BE2C (cell line): ENCODE measurements around the gene NDUFAF2.

Experiments used
- DNase-seq: peaks from one replicate; pipeline ENCODE4 v3.0.0-alpha.2; 2020
- H3K27me3 ChIP-seq: fragments of 250-450 bp; sonication (Bioruptor Pico); 2 replicates; pipeline ENCODE4 v1.5.1; 2020; ENCODE audit warnings: mild to moderate bottlenecking
- H3K36me3 ChIP-seq: fragments of 250-450 bp; sonication (Bioruptor Pico); 2 replicates; pipeline ENCODE4 v1.5.1; 2020; ENCODE audit warnings: mild to moderate bottlenecking
- H3K4me1 ChIP-seq: fragments of 250-450 bp; sonication (Bioruptor Pico); 2 replicates; pipeline ENCODE4 v1.5.1; 2020
- H3K4me3 ChIP-seq: 2 replicates; pipeline ENCODE4 v1.5.1; 2011; ENCODE audit warnings: low read depth, low read length
- H3K9me3 ChIP-seq: fragments of 250-450 bp; sonication (Bioruptor Pico); 2 replicates; pipeline ENCODE4 v1.5.1; 2020
- CTCF ChIP-seq: IDR thresholded peaks from 2 replicates; pipeline ENCODE4 v1.5.1; 2012; ENCODE audit warnings: mild to moderate bottlenecking, low read depth, low read length

NDUFAF2 gene

DNA sequence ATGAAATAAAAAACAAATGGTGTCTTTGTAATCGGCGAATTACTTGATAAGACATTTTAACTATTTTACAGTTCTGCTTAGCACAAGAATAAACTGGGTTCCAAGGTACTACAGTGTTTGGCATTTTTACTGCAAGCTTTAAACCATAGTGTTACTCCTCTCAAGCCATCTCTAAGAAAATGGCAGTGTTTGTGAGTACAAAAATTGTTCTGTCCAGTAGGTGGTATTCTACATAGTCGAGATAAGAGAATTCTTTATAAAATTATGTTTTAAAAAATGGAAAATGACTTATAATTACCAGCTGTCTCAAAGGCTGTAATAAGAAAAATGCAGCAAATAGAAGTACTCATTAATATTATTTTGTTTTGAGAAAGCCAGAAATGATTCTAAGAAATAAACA, 214.1 kb downstream of the NDUFAF2 start:
- TF ChIP-seq CTCF: no peak
- no peaks in the 10 kb centered on the region for H3K27me3 ChIP-seq
- H3K4me3 ChIP-seq: no peak overlapping the region
- DNase-seq: no peak
- H3K4me1 ChIP-seq: no peaks in the 10 kb centered on the region; the same call in 1 of the 2 replicates
- no peaks in the 10 kb centered on the region for H3K9me3 ChIP-seq
- H3K36me3 ChIP-seq: peaks cover 29% of the 10 kb centered on the region

DNA sequence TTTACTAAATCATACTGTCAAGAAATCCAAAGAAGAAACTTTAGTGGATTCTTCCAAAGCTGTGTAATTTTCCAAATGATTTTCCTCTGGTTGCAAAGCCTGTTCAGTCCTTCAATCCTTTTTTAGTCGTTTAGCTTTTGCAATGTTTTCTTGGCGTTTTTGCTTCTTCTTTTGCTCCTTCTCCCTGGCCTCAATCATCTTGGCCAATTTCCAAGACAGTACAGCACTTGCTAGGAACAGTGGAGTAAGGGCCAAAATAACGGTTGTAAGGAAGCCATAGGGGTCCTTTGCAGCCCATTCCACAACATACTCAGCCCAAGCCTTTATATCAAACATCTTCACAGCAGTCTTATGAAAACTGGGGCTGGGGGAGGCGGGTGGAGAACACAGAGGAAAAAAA, 214.8 kb downstream of the NDUFAF2 start:
- no peaks in the 10 kb centered on the region for H3K9me3 ChIP-seq
- peaks cover 29% of the 10 kb centered on the region for H3K36me3 ChIP-seq
- H3K4me1 ChIP-seq: no peaks in the 10 kb centered on the region; the same call in 1 of the 2 replicates
- H3K4me3 ChIP-seq: no peak overlapping the region
- DNase-seq: no peak
- no peak for TF ChIP-seq CTCF
- no peaks in the 10 kb centered on the region for H3K27me3 ChIP-seq

DNA sequence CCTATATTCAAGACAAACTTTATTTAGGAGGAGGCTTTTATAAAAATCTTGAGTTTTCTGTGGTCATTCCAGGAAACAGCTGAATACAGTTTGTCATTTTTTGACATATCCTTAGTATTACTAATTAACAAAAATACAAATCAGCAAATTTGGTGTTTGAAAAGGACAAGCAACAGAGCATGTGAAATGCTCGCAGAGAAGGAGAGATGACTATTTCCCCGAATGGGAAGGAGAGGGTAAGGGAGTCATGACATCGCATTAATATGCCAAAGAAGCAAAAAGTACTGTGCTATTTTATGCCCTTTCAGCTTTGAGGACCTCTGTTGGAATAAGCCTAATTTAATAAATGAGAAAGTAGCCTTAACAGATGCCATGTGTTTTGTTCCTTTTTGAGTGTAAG, 215.5 kb downstream of the NDUFAF2 start:
- no peak for DNase-seq
- peak overlapping the region; percentile 70; the same call in 1 of the 2 replicates for H3K4me3 ChIP-seq

DNA sequence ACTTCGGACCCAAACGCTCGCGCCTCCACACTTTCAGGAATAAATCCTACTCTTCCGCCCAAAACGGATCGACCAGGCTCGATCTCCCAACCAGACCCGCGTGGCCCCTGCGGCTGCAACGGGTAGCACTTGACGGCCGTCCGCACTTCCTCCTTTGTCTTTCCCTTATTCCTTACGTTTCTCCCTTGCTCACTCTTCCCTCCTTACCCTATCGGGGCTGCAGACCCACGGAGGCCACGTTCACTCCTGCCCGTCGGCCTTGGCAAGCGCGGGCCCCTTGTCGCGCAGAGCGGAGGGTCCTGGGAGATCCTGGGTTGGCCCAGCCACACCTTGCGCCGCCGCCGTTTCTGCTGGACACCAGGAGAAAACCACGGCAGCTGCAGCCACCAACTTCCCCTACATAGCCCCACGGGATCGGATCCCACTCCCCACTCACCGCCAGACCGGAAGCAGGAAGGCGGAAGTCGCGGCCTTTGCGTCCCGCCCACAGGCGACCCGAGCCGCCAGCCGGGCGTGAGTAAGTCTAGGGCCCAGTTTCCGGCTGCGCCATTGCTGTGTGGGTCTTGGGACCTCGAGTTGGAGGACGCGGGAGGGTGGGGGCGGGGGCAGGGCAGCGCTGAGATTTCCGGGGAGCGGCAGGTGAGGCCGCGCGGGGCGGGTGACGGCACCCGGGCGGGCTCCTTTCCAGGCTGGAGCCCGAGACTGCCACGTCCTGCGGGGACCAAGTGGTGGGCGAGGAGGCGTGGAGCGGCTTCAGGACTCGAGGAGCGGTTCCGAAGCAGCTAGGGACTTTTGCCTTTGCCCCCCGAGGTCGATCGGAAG, 217.2 kb downstream of the NDUFAF2 start, which contains the start of gene SMIM15:
TSS of gene SMIM15 (minus strand) at position 459 of the 822 bp plus-strand sequence. CDS start 2,297 bp downstream, outside the sequence.
- peak; percentile 94 for DNase-seq
- peaks cover 26% of the 10 kb centered on the region for H3K36me3 ChIP-seq
- no peaks in the 10 kb centered on the region for H3K27me3 ChIP-seq
- H3K4me1 ChIP-seq: no peaks in the 10 kb centered on the region; the same call in 1 of the 2 replicates
- TF ChIP-seq CTCF: no peak
- peak within 1 kb of the TSS; percentile 70 for H3K4me3 ChIP-seq
- H3K9me3 ChIP-seq: no peaks in the 10 kb centered on the region

More for the DNA sequence above, 215.5 kb downstream of the NDUFAF2 start:
- Histone ChIP-seq H3K36me3 (peaks cover 29% of the 10 kb centered on the region), H3K4me1 (no peaks in the 10 kb centered on the region; the same call in 1 of the 2 replicates), H3K9me3 (no peaks in the 10 kb centered on the region), H3K27me3 (no peaks in the 10 kb centered on the region)
- TF ChIP-seq CTCF: no peak

DNA sequence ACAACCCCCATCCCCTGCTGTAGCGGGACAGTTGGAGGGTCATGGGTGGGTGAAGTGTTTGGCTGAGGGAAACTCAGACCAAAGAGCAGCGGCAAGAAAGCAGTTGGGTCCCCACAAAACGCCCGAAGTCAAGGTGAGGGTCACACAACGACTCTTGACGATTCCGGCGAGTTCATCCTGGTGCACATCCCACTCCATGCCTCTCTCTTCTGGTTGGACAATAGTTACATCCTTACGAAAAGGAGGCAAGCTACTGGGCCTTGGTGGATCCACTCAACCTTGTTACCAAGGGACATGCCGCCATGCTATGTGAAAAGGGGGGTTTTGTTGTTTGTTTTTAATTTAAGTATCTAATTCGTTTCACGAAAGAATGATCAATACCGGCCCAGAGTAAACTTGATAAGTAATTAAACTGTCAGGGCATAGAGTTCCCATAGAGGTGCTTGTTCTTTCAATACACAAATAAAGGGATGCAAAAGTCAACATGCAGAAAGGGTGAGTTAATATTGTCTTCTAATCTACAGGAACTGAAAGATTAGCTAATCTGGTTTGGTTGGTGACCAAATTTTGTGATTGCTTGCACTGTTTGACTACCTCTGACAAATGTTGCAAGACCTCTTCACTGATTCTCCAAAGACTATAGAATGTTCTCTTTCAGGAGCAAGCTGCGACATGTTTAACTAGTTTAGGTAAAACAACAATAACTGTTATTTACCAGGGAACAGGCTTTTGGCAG, 218.0 kb downstream of the NDUFAF2 start:
- no peak for TF ChIP-seq CTCF
- no peaks in the 10 kb centered on the region for H3K9me3 ChIP-seq
- peaks cover 20% of the 10 kb centered on the region for H3K36me3 ChIP-seq
- H3K4me1 ChIP-seq: no peaks in the 10 kb centered on the region; the same call in 1 of the 2 replicates
- H3K4me3 ChIP-seq: peak overlapping the region; percentile 70
- peak; percentile 24 for DNase-seq
- no peaks in the 10 kb centered on the region for H3K27me3 ChIP-seq
